HepG2 (cell line): ENCODE results near the gene ADGRV1. TPM values are rescaled to one million over a fixed set of nuclear protein-coding genes. Genes with fewer than 3 reads are reported as not detected.
A peak's percentile ranks its signal among the peaks of the same experiment; 100 is the strongest.

Experiments used
- CBX2 ChIP-seq, 2 experiments: fragments of 200-600 bp in 1 of 2; sonication (generic); formaldehyde crosslinking in 1 of 2; IDR thresholded peaks; 2 replicates each; pipeline versions ENCODE4 v1.7.0 to v1.8.1; 2018 to 2022; ENCODE audit warnings: low read depth in 2 of 2, low read length in 1 of 2, mild to moderate bottlenecking in 1 of 2, missing genetic modification reagents in 1 of 2
- DNMT3B ChIP-seq: conservative IDR thresholded peaks from 2 replicates; pipeline ENCODE4 v1.6.1; 2016; ENCODE audit warnings: missing biosample characterization, control low read depth
- EP300 ChIP-seq, 3 experiments: sonication (generic) in 1 of 3; formaldehyde crosslinking in 1 of 3; IDR thresholded peaks; 2 replicates each; pipeline versions ENCODE4 v1.5.1 to v1.6.1; 2011 to 2020; ENCODE audit warnings: low read depth in 2 of 3, low read length in 2 of 3, borderline replicate concordance in 1 of 3, improper control_type of control experiment in 1 of 3, mild to moderate bottlenecking in 1 of 3, missing genetic modification reagents in 1 of 3, moderate library complexity in 1 of 3
- FOSL2 ChIP-seq: sonication (generic); formaldehyde crosslinking; IDR thresholded peaks from 2 replicates; pipeline ENCODE4 v1.4.0; 2020; ENCODE audit warnings: missing genetic modification reagents
- FOXC1 ChIP-seq: sonication (generic); formaldehyde crosslinking; IDR thresholded peaks from 2 replicates; pipeline ENCODE4 v1.8.0; 2022; ENCODE audit warnings: mild to moderate bottlenecking, missing genetic modification reagents, borderline replicate concordance
- HNRNPH1 ChIP-seq: fragments of 200-400 bp; formaldehyde crosslinking; optimal IDR thresholded peaks from 2 replicates; pipeline ENCODE3; 2017; ENCODE audit warnings: mild to moderate bottlenecking, low read depth, low read length
- IKZF1 ChIP-seq: fragments of 450-650 bp; IDR thresholded peaks from 2 replicates; pipeline ENCODE4 v1.7.1; 2016
- MLLT10 ChIP-seq: sonication (generic); formaldehyde crosslinking; IDR thresholded peaks from 2 replicates; pipeline ENCODE4 v1.4.0; 2020; ENCODE audit warnings: missing genetic modification reagents
- POLR2AphosphoS5 ChIP-seq: IDR thresholded peaks from 2 replicates; pipeline ENCODE4 v1.6.1; 2012; ENCODE audit warnings: low read depth, low read length
- RBM39 ChIP-seq: fragments of 200-400 bp; formaldehyde crosslinking; IDR thresholded peaks from one replicate; pipeline ENCODE4 v1.6.1; 2018; ENCODE audit warnings: antibody characterized with exemption, mild to moderate bottlenecking, low read depth, low read length; ENCODE audit not compliant: poor library complexity, severe bottlenecking
- SATB2 ChIP-seq: sonication (generic); formaldehyde crosslinking; IDR thresholded peaks from 2 replicates; pipeline ENCODE4 v1.5.0; 2020; ENCODE audit warnings: missing genetic modification reagents
- SIN3A ChIP-seq: IDR thresholded peaks from 2 replicates; pipeline ENCODE4 v1.6.1; 2011; ENCODE audit warnings: low read depth, mild to moderate bottlenecking, control low read depth, low read length, borderline replicate concordance
- SP140L ChIP-seq: sonication (generic); formaldehyde crosslinking; IDR thresholded peaks from 2 replicates; pipeline ENCODE4 v1.4.0; 2020; ENCODE audit warnings: missing genetic modification reagents, borderline replicate concordance
- SRSF9 ChIP-seq: fragments of 200-400 bp; formaldehyde crosslinking; IDR thresholded peaks from 2 replicates; pipeline ENCODE4 v1.6.1; 2018; ENCODE audit warnings: borderline replicate concordance, mild to moderate bottlenecking, low read depth, low read length; ENCODE audit not compliant: insufficient read depth, poor library complexity, severe bottlenecking
- STAG1 ChIP-seq: sonication (generic); formaldehyde crosslinking; IDR thresholded peaks from 2 replicates; pipeline ENCODE4 v1.4.0; 2020; ENCODE audit warnings: missing genetic modification reagents
- TAF1 ChIP-seq: sonication (generic); formaldehyde crosslinking; IDR thresholded peaks from 2 replicates; pipeline ENCODE4 v1.4.0; 2020; ENCODE audit warnings: missing genetic modification reagents
- ZNF251 ChIP-seq: sonication (generic); formaldehyde crosslinking; IDR thresholded peaks from 2 replicates; pipeline ENCODE4 v1.9.0; 2021; ENCODE audit warnings: mild to moderate bottlenecking, missing genetic modification reagents
- ZNF3 ChIP-seq: IDR thresholded peaks from 2 replicates; pipeline ENCODE4 v1.7.0; 2017; ENCODE audit warnings: inconsistent platforms
- ZNF510 ChIP-seq: sonication (generic); formaldehyde crosslinking; IDR thresholded peaks from 2 replicates; pipeline ENCODE4 v1.4.0; 2020; ENCODE audit warnings: low read depth, mild to moderate bottlenecking, missing genetic modification reagents
- ZNF558 ChIP-seq: sonication (generic); formaldehyde crosslinking; IDR thresholded peaks from 2 replicates; pipeline ENCODE4 v1.9.0; 2022; ENCODE audit warnings: mild to moderate bottlenecking, missing genetic modification reagents, borderline replicate concordance
- ZNF674 ChIP-seq: sonication (generic); formaldehyde crosslinking; IDR thresholded peaks from 2 replicates; pipeline ENCODE4 v1.5.0; 2020; ENCODE audit warnings: low read depth, mild to moderate bottlenecking, missing genetic modification reagents
- ZZZ3 ChIP-seq: sonication (generic); formaldehyde crosslinking; IDR thresholded peaks from 2 replicates; pipeline ENCODE4 v1.4.0; 2020; ENCODE audit warnings: missing genetic modification reagents, mild to moderate bottlenecking, borderline replicate concordance
- polyA plus RNA-seq, 8 experiments: library from polyadenylated mRNA; depleted of rRNA in 3 of 8; stranded (reverse) in 7 of 8; unstranded in 1 of 8; fragments of >200 nt; fragmentation: Illumina TruSeq in 4 of 8; extraction: Trizol in 4 of 8; gene quantifications; 2 replicates each; pipeline versions ENCODE4 v1.2.1 to v1.2.3, GENCODE V29; 2011 to 2016; ENCODE audit warnings: low read depth in 4 of 8, missing spikeins in 1 of 8, mixed read lengths in 1 of 8; ENCODE audit not compliant: insufficient read depth in 1 of 8
- total RNA-seq, 5 experiments: library from RNA; depleted of rRNA; stranded (reverse); fragments of >200 nt; fragmentation: Illumina TruSeq; extraction: Trizol; gene quantifications; 2 replicates each; pipeline ENCODE4 v1.2.3, GENCODE V29; 2016; ENCODE audit warnings: low read depth in 1 of 5
- TF ChIP-seq, protein P1 (sequence below): sonication (generic); formaldehyde crosslinking; IDR thresholded peaks from 2 replicates; pipeline ENCODE4 v1.5.0; 2020; ENCODE audit warnings: mild to moderate bottlenecking, missing genetic modification reagents, moderate library complexity
- TF ChIP-seq, protein P2 (sequence below): sonication (generic); formaldehyde crosslinking; IDR thresholded peaks from 2 replicates; pipeline ENCODE4 v1.4.0; 2020; ENCODE audit warnings: missing genetic modification reagents
- TF ChIP-seq, protein P3 (sequence below): sonication (generic); formaldehyde crosslinking; IDR thresholded peaks from 2 replicates; pipeline ENCODE4 v1.8.0; 2022; ENCODE audit warnings: missing genetic modification reagents, mild to moderate bottlenecking, borderline replicate concordance
- TF ChIP-seq, protein P4 (sequence below): sonication (generic); formaldehyde crosslinking; conservative IDR thresholded peaks from 2 replicates; pipeline ENCODE4 v1.4.0; 2020; ENCODE audit warnings: missing genetic modification reagents

Gene ADGRV1
- total and polyA plus RNA-seq, 2 of the 13 experiments (the other 11 are each of a cell fraction or from before 2014, with no cell fraction given): 1.7 to 3.9 TPM

DNA sequence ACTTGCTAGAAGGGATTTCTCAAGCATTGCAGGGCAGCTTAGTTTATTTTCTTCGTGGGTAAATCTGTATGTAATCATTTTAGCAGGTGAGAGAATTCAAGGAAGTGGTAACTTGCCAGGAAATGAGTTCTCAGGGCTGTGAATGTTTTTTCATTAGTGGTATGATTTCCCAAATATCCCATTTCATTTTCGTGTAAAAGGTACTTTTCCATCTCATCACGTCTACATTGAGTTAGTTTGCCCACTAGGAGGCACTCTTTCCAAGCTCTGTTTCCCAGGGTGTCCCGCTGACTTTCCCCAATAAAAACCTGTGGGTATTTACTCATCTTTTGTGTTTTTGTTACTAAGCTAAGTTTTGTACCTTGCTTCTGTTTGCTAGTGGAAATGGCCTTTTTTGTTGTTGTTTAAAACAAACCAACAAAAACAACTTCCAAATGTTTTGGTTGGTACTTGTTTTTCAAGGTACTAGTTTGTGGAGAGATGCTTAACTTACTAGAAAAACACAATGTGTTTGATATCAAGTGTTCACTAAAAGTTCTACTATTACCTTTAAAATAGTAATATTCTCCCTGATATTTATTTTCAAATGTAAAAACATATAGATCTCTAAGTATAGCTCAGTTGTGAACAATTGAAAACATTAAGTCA is 373.6 kb downstream of the ADGRV1 start (continued):
- no peak for TF ChIP-seq DNMT3B
- TF ChIP-seq EP300 (IDR thresholded peaks at IDR 0.05; ENCODE audit: low read depth in 2 of 2, low read length in 2 of 2): peak in 1 of 2 experiments; percentile 28; a peak in 1 of 4 replicates
- no peak for TF ChIP-seq EP300 (CRISPR knock-in tag; IDR thresholded peaks at IDR 0.05; ENCODE audit: borderline replicate concordance)
- peak; percentile 66; the same call in 1 of the 2 replicates for TF ChIP-seq SP140L (CRISPR knock-in tag)
- TF ChIP-seq IKZF1: no peak
- TF ChIP-seq SIN3A: no peak
- no peak for TF ChIP-seq RBM39
- TF ChIP-seq ZNF558 (CRISPR knock-in tag): no peak
- TF ChIP-seq ZNF251: no peak
- TF ChIP-seq, protein P1, sequence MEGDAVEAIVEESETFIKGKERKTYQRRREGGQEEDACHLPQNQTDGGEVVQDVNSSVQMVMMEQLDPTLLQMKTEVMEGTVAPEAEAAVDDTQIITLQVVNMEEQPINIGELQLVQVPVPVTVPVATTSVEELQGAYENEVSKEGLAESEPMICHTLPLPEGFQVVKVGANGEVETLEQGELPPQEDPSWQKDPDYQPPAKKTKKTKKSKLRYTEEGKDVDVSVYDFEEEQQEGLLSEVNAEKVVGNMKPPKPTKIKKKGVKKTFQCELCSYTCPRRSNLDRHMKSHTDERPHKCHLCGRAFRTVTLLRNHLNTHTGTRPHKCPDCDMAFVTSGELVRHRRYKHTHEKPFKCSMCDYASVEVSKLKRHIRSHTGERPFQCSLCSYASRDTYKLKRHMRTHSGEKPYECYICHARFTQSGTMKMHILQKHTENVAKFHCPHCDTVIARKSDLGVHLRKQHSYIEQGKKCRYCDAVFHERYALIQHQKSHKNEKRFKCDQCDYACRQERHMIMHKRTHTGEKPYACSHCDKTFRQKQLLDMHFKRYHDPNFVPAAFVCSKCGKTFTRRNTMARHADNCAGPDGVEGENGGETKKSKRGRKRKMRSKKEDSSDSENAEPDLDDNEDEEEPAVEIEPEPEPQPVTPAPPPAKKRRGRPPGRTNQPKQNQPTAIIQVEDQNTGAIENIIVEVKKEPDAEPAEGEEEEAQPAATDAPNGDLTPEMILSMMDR (CRISPR knock-in tag): peak; percentile 80
- no peak for TF ChIP-seq HNRNPH1
- TF ChIP-seq, protein P2, sequence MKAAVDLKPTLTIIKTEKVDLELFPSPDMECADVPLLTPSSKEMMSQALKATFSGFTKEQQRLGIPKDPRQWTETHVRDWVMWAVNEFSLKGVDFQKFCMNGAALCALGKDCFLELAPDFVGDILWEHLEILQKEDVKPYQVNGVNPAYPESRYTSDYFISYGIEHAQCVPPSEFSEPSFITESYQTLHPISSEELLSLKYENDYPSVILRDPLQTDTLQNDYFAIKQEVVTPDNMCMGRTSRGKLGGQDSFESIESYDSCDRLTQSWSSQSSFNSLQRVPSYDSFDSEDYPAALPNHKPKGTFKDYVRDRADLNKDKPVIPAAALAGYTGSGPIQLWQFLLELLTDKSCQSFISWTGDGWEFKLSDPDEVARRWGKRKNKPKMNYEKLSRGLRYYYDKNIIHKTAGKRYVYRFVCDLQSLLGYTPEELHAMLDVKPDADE (CRISPR knock-in tag): no peak
- no peak for TF ChIP-seq MLLT10 (CRISPR knock-in tag)
- no peak for TF ChIP-seq TAF1
- TF ChIP-seq SRSF9: no peak
- no peak for TF ChIP-seq ZZZ3 (CRISPR knock-in tag)
- TF ChIP-seq FOSL2 (CRISPR knock-in tag): no peak
- TF ChIP-seq ZNF3: no peak
- no peak for TF ChIP-seq POLR2AphosphoS5
- no peak for TF ChIP-seq FOXC1
- TF ChIP-seq, protein P3, sequence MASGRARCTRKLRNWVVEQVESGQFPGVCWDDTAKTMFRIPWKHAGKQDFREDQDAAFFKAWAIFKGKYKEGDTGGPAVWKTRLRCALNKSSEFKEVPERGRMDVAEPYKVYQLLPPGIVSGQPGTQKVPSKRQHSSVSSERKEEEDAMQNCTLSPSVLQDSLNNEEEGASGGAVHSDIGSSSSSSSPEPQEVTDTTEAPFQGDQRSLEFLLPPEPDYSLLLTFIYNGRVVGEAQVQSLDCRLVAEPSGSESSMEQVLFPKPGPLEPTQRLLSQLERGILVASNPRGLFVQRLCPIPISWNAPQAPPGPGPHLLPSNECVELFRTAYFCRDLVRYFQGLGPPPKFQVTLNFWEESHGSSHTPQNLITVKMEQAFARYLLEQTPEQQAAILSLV (CRISPR knock-in tag): no peak
- TF ChIP-seq CBX2 (IDR thresholded peaks at IDR 0.05; ENCODE audit: low read depth, low read length): no peak
- TF ChIP-seq CBX2 (CRISPR knock-in tag; IDR thresholded peaks at IDR 0.05; ENCODE audit: low read depth): no peak
- no peak for TF ChIP-seq SATB2
- TF ChIP-seq, protein P4, sequence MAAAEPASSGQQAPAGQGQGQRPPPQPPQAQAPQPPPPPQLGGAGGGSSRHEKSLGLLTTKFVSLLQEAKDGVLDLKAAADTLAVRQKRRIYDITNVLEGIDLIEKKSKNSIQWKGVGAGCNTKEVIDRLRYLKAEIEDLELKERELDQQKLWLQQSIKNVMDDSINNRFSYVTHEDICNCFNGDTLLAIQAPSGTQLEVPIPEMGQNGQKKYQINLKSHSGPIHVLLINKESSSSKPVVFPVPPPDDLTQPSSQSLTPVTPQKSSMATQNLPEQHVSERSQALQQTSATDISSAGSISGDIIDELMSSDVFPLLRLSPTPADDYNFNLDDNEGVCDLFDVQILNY (CRISPR knock-in tag): no peak
- TF ChIP-seq ZNF510: no peak
- TF ChIP-seq ZNF674: no peak
- TF ChIP-seq STAG1 (CRISPR knock-in tag): peak; percentile 82
